GM13977 (cell line): ENCODE results near the gene PALLD.
"Not testable (repeated sequence)": the region's sequence is repeated elsewhere in the genome, so short reads cannot be mapped to it uniquely, and the experiment has no call there.

Experiments used
- DNase-seq: peaks from one replicate; pipeline ENCODE4 v3.0.0; 2012; ENCODE audit warnings: low spot score
- in situ Hi-C: fragments of 300-500 bp; cut with MboI; formaldehyde crosslinking; loops from one replicate; pipeline ENCODE4 v1.12.0; 2022; ENCODE audit warnings: low sequenced_read_pairs, low pct_unique_long_range_greater_than_20kb, mixed read lengths, inconsistent platforms; ENCODE audit not compliant: unreplicated experiment
- TF ChIP-seq, protein P1 (sequence below): IDR thresholded peaks from 2 replicates; pipeline ENCODE4 v1.5.1; 2012; ENCODE audit warnings: mild to moderate bottlenecking, control low read depth; ENCODE audit not compliant: insufficient read depth; ENCODE audit errors: extremely low read depth, missing control alignments

The PALLD gene

DNA sequence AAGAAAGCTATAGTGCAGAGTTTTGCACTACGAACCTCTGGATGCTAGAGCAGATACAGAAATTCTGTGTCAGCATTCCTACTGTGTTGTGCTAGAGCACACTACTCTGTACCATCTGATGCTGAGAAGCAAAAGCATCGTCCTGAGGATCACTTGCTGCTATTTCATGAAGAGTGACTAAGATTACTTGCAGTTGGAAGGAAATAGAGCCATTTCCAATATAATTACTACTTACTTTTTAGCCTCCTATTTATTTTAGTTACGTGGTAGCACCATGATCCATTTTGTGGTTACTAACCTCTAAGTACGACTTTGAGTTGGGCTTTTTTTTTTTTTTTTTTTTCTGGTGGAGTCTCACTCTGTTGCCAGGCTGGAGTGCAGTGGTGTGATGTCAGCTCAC lies 226.7 kb downstream of the PALLD start:
- TF ChIP-seq, protein P1, sequence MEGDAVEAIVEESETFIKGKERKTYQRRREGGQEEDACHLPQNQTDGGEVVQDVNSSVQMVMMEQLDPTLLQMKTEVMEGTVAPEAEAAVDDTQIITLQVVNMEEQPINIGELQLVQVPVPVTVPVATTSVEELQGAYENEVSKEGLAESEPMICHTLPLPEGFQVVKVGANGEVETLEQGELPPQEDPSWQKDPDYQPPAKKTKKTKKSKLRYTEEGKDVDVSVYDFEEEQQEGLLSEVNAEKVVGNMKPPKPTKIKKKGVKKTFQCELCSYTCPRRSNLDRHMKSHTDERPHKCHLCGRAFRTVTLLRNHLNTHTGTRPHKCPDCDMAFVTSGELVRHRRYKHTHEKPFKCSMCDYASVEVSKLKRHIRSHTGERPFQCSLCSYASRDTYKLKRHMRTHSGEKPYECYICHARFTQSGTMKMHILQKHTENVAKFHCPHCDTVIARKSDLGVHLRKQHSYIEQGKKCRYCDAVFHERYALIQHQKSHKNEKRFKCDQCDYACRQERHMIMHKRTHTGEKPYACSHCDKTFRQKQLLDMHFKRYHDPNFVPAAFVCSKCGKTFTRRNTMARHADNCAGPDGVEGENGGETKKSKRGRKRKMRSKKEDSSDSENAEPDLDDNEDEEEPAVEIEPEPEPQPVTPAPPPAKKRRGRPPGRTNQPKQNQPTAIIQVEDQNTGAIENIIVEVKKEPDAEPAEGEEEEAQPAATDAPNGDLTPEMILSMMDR: no peak
- DNase-seq: no peak
- in situ Hi-C loops: loop anchor here (25.0 kb wide), 1 partner anchor 189 kb away; no protein-coding TSS in a partner anchor

DNA sequence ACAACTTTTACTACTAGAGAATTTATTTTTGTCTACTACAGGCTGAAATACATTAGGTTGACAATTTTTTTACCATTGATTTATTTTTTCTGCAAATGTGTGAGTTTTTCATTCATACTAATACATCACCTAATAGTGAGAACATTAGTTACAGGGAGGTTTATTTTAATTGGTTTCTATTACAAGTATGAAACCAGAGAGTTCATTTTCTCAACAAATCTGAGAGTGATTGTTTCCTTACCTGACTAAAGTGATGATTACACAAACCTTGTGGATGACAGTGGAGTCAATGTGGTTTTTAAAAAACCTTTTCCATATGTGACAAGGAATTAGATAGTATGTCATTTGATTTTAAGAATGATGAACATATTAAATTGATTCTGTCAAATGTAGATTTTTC lies 227.4 kb downstream of the PALLD start:
- in situ Hi-C loops: loop anchor here (25.0 kb wide), 1 partner anchor 188 kb away; no protein-coding TSS in a partner anchor
- no peak for DNase-seq
- TF ChIP-seq, protein P1: no peak

DNA sequence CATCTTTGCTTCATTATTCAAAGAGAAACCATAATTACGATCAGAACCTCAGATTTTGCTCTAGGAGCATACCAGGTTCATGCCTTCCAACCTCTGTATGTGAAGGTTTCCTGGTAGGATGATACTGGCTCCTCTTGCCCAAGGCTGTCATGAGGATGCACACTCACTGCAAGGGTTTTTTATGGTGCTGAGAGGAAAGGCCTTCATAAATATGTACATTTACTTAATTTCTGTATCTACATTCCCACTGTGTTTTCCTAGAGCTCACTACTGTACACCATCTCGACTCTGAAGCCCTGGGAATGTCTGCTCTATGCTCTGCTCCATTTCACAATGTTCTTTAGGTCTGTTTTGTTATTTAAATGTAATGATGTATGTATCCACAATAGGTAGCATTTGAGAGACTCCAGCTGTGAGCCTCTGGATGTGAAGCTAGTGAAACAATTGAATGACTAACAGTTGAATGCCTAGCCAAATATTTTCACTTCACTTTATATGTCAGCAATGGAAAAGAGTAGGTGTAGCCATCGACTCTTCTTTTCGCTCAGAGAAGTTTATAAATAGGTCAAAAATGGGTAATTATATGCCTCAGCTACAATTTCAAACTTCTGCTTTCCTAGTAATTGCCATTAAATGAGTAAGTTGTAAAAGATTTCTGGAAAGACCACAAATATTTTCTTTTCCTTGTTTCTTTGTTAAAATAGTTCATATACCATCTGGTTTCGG lies 228.0 kb downstream of the PALLD start:
- in situ Hi-C loops: loop anchor here (25.0 kb wide), 1 partner anchor 187 kb away; no protein-coding TSS in a partner anchor
- TF ChIP-seq, protein P1: no peak
- no peak for DNase-seq

DNA sequence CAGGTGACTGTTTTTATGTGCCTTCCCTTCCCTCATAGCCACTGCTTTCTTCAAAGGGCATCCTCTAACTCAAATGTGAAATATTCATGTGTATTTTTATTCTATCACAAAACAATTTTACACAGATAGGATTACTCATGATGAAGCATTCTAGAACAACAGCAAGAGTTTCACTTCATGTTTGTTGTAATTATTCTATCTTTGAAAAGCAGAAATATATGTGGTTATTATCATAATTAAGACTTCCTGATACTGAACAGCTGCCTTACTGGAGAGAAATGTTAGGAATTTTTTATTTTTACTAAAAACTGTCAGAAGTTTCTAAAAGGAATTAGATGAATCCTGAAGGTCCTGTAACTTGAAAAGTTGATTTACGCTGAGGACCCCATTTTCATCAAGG lies 229.1 kb downstream of the PALLD start:
- in situ Hi-C loops: no loop called here
- TF ChIP-seq, protein P1: no peak
- DNase-seq: no peak

DNA sequence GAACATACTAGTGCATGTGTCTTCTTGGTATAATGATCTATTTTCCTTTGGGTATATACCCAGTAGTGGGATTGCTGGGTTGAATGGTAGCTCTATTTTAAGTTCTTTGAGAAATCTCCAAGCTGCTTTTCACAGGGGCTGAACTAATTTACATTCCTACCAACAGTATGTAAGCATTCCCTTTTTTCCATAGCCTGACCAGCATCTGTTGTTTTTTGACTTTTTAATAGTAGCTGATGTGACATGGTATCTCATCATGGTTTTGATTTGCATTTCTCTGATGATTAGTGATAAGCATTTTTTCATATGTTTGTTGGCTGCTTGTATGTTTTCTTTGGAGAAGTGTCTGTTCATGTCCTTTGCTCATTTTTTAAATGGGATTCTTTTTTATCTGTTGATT lies 230.3 kb downstream of the PALLD start:
- DNase-seq, in situ Hi-C loops: not testable (repeated sequence)

DNA sequence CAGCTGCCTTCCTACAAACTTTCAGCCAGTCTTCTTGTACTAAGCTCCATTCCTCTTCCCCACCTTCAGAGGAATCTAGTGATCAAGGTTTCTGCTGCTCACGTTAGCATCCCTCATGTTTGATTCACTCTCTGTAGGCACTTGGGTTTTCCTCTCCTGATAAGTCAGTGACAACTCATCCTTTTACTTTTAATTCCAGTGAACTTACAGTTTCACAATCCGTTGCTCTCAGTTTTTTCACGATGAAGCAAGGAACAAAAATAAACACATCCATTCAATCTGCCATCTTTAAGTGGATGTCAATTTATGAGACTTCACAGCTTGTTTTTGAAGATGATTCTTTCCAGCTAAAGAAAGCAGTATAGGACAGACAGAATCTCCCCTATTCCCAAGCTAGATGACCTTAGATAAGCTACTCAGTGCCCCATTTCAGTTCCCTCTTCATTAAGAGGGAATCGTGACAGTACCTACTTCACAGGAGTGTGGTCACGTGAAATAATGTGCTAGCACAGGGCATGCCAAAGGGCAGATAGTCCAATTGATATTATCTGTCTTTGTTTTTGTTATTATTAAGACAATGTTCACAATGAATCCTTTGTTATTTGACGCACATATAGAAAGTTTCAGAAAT lies 234.3 kb downstream of the PALLD start:
- in situ Hi-C loops: no loop called here
- no peak for DNase-seq
- TF ChIP-seq, protein P1: no peak
